Cardiac muscle cell (in vitro differentiated cells and primary cell): ENCODE measurements around the gene SIGLEC5. TPM values are rescaled to one million over a fixed set of nuclear protein-coding genes. Genes with fewer than 3 reads are reported as not detected.
A peak's percentile ranks its signal among the peaks of the same experiment; 100 is the strongest.

Experiments used
- DNase-seq, 2 donors: peaks; one replicate each; pipeline versions ENCODE4 v3.0.0 to v3.0.0-alpha.2; 2010 to 2017; ENCODE audit warnings: low read depth in 1 of 2, low spot score in 1 of 2
- H3K27ac ChIP-seq: fragments of 200-600 bp; sonication (generic); 2 replicates; pipeline ENCODE4 v1.5.1; 2016
- H3K27me3 ChIP-seq: fragments of 200-600 bp; sonication (generic); 2 replicates; pipeline ENCODE4 v1.6.0; 2016; ENCODE audit warnings: control low read depth
- H3K36me3 ChIP-seq: fragments of 200-600 bp; sonication (generic); 2 replicates; pipeline ENCODE4 v1.5.1; 2016; ENCODE audit warnings: control low read depth
- H3K4me1 ChIP-seq: fragments of 200-600 bp; sonication (generic); 2 replicates; pipeline ENCODE4 v1.8.1; 2017; ENCODE audit warnings: low read depth, mild to moderate bottlenecking, mixed run types
- H3K4me3 ChIP-seq: fragments of 200-600 bp; sonication (generic); 2 replicates; pipeline ENCODE4 v1.5.1; 2016; ENCODE audit warnings: mild to moderate bottlenecking
- H3K9me3 ChIP-seq: fragments of 200-600 bp; sonication (generic); 2 replicates; pipeline ENCODE4 v1.5.1; 2017; ENCODE audit warnings: low read depth, mild to moderate bottlenecking, control low read depth
- polyA plus RNA-seq: library from polyadenylated mRNA; unstranded; fragments of >200 nt; fragmentation: Nextera tagmentation; extraction: Ambion mirVana; gene quantifications from 2 replicates; pipeline ENCODE4 v1.2.1, GENCODE V29; 2016
- total RNA-seq: library from RNA; depleted of rRNA; stranded (reverse); fragments of >200 nt; gene quantifications from 2 replicates; pipeline ENCODE4 v1.2.3, GENCODE V29; 2016
- TF ChIP-seq, protein P1 (sequence below): IDR thresholded peaks from 2 replicates; pipeline ENCODE4 v1.5.1; 2012; ENCODE audit warnings: low read depth, mild to moderate bottlenecking, low read length

The SIGLEC5 gene
- total and polyA plus RNA-seq, 2 experiments from 2014 or later, result not detected

DNA sequence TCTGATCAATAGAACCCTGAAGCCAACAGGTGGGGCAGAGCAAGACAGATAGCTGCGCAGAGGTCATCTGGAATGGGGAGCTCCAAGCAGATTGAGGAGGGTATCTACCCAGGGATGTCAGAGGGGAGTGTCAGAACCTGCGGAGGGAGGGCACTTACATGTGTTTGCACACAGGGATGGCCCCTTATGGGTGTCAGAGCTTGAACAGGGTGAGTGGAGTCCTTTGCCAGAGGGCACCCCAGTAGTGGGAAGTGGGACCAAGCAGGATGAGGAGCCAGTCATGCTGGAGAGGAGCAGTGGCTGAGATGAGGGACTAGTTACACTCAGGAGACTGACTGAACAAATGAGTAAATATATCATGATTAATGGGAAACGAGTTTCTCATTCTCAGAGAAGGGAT lies 33.4 kb upstream of the SIGLEC5 start:
- H3K27ac ChIP-seq, result no peak overlapping the region
- no peaks in the 10 kb centered on the region for H3K4me1 ChIP-seq
- DNase-seq, result no peak
- no peaks in the 10 kb centered on the region for H3K9me3 ChIP-seq
- H3K27me3 ChIP-seq, result peaks cover 3% of the 10 kb centered on the region
- no peaks in the 10 kb centered on the region for H3K36me3 ChIP-seq
- H3K4me3 ChIP-seq, result no peak overlapping the region
- TF ChIP-seq, protein P1, sequence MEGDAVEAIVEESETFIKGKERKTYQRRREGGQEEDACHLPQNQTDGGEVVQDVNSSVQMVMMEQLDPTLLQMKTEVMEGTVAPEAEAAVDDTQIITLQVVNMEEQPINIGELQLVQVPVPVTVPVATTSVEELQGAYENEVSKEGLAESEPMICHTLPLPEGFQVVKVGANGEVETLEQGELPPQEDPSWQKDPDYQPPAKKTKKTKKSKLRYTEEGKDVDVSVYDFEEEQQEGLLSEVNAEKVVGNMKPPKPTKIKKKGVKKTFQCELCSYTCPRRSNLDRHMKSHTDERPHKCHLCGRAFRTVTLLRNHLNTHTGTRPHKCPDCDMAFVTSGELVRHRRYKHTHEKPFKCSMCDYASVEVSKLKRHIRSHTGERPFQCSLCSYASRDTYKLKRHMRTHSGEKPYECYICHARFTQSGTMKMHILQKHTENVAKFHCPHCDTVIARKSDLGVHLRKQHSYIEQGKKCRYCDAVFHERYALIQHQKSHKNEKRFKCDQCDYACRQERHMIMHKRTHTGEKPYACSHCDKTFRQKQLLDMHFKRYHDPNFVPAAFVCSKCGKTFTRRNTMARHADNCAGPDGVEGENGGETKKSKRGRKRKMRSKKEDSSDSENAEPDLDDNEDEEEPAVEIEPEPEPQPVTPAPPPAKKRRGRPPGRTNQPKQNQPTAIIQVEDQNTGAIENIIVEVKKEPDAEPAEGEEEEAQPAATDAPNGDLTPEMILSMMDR, result no peak

DNA sequence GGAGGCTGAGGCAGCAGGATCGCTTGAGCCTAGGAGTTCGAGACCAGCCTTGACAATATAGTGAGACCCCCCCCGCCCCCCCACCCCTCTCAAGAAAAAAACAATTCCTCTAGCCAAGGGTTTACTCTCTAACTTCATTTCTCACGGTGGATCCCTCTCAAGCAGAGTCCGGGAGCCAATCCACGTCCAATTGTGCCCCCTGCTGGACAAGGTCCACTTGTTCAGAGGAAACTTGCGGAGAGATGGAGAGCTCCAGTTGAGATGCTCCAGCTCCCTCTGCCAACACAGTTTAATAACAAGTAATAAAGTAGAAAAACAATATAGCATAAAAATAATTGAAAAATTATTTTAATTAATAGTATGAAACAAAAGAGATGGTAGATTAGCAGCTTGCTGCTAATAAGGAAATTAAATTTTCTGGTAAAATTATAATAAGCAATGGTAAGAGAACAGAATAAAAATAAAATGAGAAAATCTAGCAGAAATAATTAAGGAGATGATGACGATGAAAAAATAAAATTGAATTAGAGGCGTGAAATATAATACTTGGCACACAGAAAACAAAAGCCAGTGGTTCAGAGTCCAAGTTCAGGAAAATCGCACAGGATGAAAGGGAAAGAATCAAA lies 30.9 kb upstream of the SIGLEC5 start:
- H3K4me3 ChIP-seq, result no peak overlapping the region
- H3K4me1 ChIP-seq, result no peaks in the 10 kb centered on the region
- peak; percentile 90 for DNase-seq
- H3K9me3 ChIP-seq, result no peaks in the 10 kb centered on the region
- H3K27me3 ChIP-seq, result peaks cover 3% of the 10 kb centered on the region
- TF ChIP-seq, protein P1, result peak; percentile 76
- H3K27ac ChIP-seq, result no peak overlapping the region
- H3K36me3 ChIP-seq, result no peaks in the 10 kb centered on the region

DNA sequence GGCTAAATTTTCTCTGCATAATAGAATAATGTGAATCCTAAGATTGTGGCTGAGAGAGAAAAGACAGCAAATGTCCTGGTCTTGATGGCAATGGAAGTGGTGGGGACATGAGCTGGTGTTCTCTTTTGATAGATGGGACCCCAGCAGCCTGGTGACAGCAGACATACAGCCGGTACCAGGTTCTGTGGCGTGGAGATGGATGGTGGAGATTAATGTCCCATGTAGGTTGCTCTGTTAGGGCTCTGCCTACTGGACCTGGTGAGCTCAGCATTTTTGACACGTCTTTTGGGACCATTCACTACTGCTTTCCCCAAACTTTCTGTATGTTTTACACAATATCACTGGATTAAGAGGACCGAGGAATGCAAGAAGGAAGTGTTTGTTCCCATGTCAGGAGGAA lies 24.6 kb upstream of the SIGLEC5 start:
- no peak for DNase-seq
- H3K27ac ChIP-seq, result no peak overlapping the region
- no peaks in the 10 kb centered on the region for H3K36me3 ChIP-seq
- H3K9me3 ChIP-seq, result no peaks in the 10 kb centered on the region
- H3K4me1 ChIP-seq, result no peaks in the 10 kb centered on the region
- TF ChIP-seq, protein P1, result no peak
- no peak overlapping the region for H3K4me3 ChIP-seq
- no peaks in the 10 kb centered on the region for H3K27me3 ChIP-seq

DNA sequence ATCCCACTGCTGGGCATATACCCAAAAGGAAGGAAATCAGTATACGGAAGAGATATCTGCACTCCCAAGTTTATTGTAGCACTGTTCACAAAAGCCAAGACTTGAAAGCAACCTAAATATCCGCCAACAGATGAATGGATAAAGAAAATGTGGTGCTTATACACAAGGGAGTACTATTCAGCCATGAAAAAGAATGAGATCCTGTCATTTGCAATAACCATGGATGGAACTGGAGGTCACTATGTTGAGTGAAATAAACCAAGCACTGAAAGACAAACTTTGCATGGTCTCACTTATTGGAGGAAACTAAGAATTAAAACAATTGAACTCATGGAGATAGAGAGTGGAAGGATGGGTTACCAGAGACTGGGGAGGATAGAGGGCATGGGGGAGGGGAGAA lies 23.0 kb upstream of the SIGLEC5 start:
- H3K36me3 ChIP-seq, result no peaks in the 10 kb centered on the region
- H3K9me3 ChIP-seq, result no peaks in the 10 kb centered on the region
- DNase-seq, result no peak
- no peaks in the 10 kb centered on the region for H3K27me3 ChIP-seq
- TF ChIP-seq, protein P1, result no peak
- no peaks in the 10 kb centered on the region for H3K4me1 ChIP-seq
- H3K27ac ChIP-seq, result no peak overlapping the region
- H3K4me3 ChIP-seq, result no peak overlapping the region

DNA sequence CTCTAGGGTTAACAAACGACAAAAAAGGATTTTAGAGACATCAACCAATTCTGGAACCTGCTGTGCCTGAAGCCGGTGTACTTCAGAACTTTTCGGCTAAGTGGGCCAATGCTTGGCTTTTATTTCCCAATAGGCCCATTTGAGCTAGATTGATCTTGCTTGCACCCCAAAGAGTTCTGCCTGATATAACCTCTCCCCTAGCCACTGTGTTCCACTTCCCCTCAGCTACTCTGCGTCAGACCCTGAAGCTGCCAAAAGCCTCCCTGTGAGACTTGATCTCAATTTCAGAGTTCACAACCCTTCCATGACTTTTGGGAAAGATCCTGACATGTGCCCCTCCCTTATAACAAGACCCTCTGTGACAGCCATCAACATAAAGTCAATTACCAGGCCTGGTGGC lies 22.1 kb upstream of the SIGLEC5 start:
- Histone ChIP-seq H3K4me1 (no peaks in the 10 kb centered on the region), H3K36me3 (no peaks in the 10 kb centered on the region), H3K27me3 (no peaks in the 10 kb centered on the region), H3K9me3 (no peaks in the 10 kb centered on the region), H3K4me3 (no peak overlapping the region), H3K27ac (no peak overlapping the region)
- no peak for DNase-seq
- TF ChIP-seq, protein P1, result no peak
